ENCODE measurements around the gene PLEKHM3. TPM values are rescaled to one million over a fixed set of nuclear protein-coding genes. Genes with fewer than 3 reads are reported as not detected.

Gene PLEKHM3
- total and polyA plus RNA-seq, 2 of the 13 experiments (the other 11 are each of a cell fraction or from before 2014, with no cell fraction given), result 4.5 to 4.7 TPM

GRCh38 chr2:207796585-207797350, 228.6 kb downstream of the PLEKHM3 start (continued):
- TF ChIP-seq, protein P1, sequence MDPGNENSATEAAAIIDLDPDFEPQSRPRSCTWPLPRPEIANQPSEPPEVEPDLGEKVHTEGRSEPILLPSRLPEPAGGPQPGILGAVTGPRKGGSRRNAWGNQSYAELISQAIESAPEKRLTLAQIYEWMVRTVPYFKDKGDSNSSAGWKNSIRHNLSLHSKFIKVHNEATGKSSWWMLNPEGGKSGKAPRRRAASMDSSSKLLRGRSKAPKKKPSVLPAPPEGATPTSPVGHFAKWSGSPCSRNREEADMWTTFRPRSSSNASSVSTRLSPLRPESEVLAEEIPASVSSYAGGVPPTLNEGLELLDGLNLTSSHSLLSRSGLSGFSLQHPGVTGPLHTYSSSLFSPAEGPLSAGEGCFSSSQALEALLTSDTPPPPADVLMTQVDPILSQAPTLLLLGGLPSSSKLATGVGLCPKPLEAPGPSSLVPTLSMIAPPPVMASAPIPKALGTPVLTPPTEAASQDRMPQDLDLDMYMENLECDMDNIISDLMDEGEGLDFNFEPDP (CRISPR knock-in tag; conservative IDR thresholded peaks at IDR 0.05), result no peak
- TF ChIP-seq, protein P2, sequence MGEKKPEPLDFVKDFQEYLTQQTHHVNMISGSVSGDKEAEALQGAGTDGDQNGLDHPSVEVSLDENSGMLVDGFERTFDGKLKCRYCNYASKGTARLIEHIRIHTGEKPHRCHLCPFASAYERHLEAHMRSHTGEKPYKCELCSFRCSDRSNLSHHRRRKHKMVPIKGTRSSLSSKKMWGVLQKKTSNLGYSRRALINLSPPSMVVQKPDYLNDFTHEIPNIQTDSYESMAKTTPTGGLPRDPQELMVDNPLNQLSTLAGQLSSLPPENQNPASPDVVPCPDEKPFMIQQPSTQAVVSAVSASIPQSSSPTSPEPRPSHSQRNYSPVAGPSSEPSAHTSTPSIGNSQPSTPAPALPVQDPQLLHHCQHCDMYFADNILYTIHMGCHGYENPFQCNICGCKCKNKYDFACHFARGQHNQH (CRISPR knock-in tag; IDR thresholded peaks at IDR 0.05), result peak; percentile 85; the same call in 1 of the 2 replicates
- TF ChIP-seq GTF3A (CRISPR knock-in tag; conservative IDR thresholded peaks at IDR 0.05), result peak; percentile 69; the same call in 1 of the 2 replicates
- 0 out of 2 replicates have a peak, but pooled peaks have one; percentile 77 for TF ChIP-seq ZNF761 (CRISPR knock-in tag; conservative IDR thresholded peaks at IDR 0.05)
- no peak for TF ChIP-seq GLI4 (CRISPR knock-in tag; IDR thresholded peaks at IDR 0.05; ENCODE audit: borderline replicate concordance)
- TF ChIP-seq RBM22 (optimal IDR thresholded peaks at IDR 0.05; ENCODE audit: low read length), result no peak
- peak; percentile 50; the same call in 1 of the 2 replicates for TF ChIP-seq ZNF276 (CRISPR knock-in tag; IDR thresholded peaks at IDR 0.05; ENCODE audit: low read depth)
- TF ChIP-seq NFAT5 (CRISPR knock-in tag; IDR thresholded peaks at IDR 0.05), result peak; percentile 38; the same call in 1 of the 2 replicates
- TF ChIP-seq, protein P3, sequence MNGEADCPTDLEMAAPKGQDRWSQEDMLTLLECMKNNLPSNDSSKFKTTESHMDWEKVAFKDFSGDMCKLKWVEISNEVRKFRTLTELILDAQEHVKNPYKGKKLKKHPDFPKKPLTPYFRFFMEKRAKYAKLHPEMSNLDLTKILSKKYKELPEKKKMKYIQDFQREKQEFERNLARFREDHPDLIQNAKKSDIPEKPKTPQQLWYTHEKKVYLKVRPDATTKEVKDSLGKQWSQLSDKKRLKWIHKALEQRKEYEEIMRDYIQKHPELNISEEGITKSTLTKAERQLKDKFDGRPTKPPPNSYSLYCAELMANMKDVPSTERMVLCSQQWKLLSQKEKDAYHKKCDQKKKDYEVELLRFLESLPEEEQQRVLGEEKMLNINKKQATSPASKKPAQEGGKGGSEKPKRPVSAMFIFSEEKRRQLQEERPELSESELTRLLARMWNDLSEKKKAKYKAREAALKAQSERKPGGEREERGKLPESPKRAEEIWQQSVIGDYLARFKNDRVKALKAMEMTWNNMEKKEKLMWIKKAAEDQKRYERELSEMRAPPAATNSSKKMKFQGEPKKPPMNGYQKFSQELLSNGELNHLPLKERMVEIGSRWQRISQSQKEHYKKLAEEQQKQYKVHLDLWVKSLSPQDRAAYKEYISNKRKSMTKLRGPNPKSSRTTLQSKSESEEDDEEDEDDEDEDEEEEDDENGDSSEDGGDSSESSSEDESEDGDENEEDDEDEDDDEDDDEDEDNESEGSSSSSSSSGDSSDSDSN (CRISPR knock-in tag; IDR thresholded peaks at IDR 0.05), result peak; percentile 62; the same call in 1 of the 2 replicates
- TF ChIP-seq TMF1 (CRISPR knock-in tag; IDR thresholded peaks at IDR 0.05; ENCODE audit: low read depth), result no peak
- TF ChIP-seq KDM6A (CRISPR knock-in tag; IDR thresholded peaks at IDR 0.05; ENCODE audit: low read depth), result peak; percentile 57; the same call in 1 of the 2 replicates
- TF ChIP-seq HMG20B (CRISPR knock-in tag; conservative IDR thresholded peaks at IDR 0.05), result peak; percentile 98
- 0 out of 2 replicates have a peak, but pooled peaks have one; percentile 66 for TF ChIP-seq IRF2 (CRISPR knock-in tag; IDR thresholded peaks at IDR 0.05)
- peak; percentile 71 for TF ChIP-seq ZFY (CRISPR knock-in tag; IDR thresholded peaks at IDR 0.05)
- TF ChIP-seq STAT5B (CRISPR knock-in tag; IDR thresholded peaks at IDR 0.05), result no peak

All from HepG2 (cell line).